Lower lobe of right lung (tissue), 2 donors: ENCODE data around the gene GPC6. TPM values are rescaled to one million over a fixed set of nuclear protein-coding genes. Genes with fewer than 3 reads are reported as not detected.

ENCODE experiments used
- ATAC-seq, 2 donors: fragments of 200-7000 bp; cut with Tn5 transposase; one replicate each; pipeline ENCODE4 v1.9.1; 2020 to 2022; ENCODE audit warnings: mild to moderate bottlenecking in 2 of 2, moderate library complexity in 2 of 2
- DNase-seq: peaks from one replicate; pipeline ENCODE4 v3.0.0-alpha.2; 2020
- H3K27ac ChIP-seq: fragments of 200-600 bp; one replicate; pipeline ENCODE4 v1.8.0; 2022
- H3K27me3 ChIP-seq: fragments of 200-600 bp; one replicate; pipeline ENCODE4 v1.8.0; 2022; ENCODE audit warnings: low read depth
- H3K36me3 ChIP-seq: fragments of 200-600 bp; one replicate; pipeline ENCODE4 v1.8.0; 2022; ENCODE audit warnings: mild to moderate bottlenecking
- H3K4me1 ChIP-seq: fragments of 200-600 bp; one replicate; pipeline ENCODE4 v1.8.0; 2022
- H3K4me3 ChIP-seq: fragments of 200-600 bp; one replicate; pipeline ENCODE4 v1.8.0; 2022; ENCODE audit warnings: mild to moderate bottlenecking
- H3K9me3 ChIP-seq: fragments of 200-600 bp; one replicate; pipeline ENCODE4 v1.8.0; 2022
- CTCF ChIP-seq: fragments of 200-600 bp; IDR thresholded peaks from one replicate; pipeline ENCODE4 v1.8.0; 2022; ENCODE audit warnings: antibody characterized with exemption, mild to moderate bottlenecking
- intact Hi-C: fragments of 100-400 bp; cut with DNase I; formaldehyde crosslinking; loops from one replicate; pipeline ENCODE4 v1.11.0; 2022
- total RNA-seq: library from RNA; stranded (reverse); fragmentation: NEBNext Ultra II Directional; extraction: Animal tissue kit (Norgen Biotek cat#: 25700); gene quantifications from one replicate; pipeline ENCODE4 v1.2.1, GENCODE V29; 2021
- donor health status: DM: no; HTN: yes; CAD: no; lungs with severe emphysema.

The GPC6 gene
- total RNA-seq, 1 donor from 2014 or later: 5.5 TPM

GRCh38 chr13:93286047-93286446, 59.4 kb downstream of the GPC6 start:
- H3K27me3 ChIP-seq: no peaks in the 10 kb centered on the region
- TF ChIP-seq CTCF: no peak
- no peak for ATAC-seq
- no peaks in the 10 kb centered on the region for H3K4me1 ChIP-seq
- H3K36me3 ChIP-seq: no peaks in the 10 kb centered on the region
- no peak for DNase-seq
- intact Hi-C loops: no loop called here
- H3K9me3 ChIP-seq: no peaks in the 10 kb centered on the region
- no peak overlapping the region for H3K27ac ChIP-seq
- no peak overlapping the region for H3K4me3 ChIP-seq

- Histone ChIP-seq H3K9me3 (no peaks in the 10 kb centered on the region), H3K27ac (no peak overlapping the region), H3K27me3 (no peaks in the 10 kb centered on the region), H3K36me3 (no peaks in the 10 kb centered on the region), H3K4me1 (no peaks in the 10 kb centered on the region), H3K4me3 (no peak overlapping the region)
- intact Hi-C loops: no loop called here
- ATAC-seq (no peak), DNase-seq (no peak)
- no peak for TF ChIP-seq CTCF
Observed at GRCh38 chr13:93289053-93289452, 62.4 kb downstream of the GPC6 start.

DNA sequence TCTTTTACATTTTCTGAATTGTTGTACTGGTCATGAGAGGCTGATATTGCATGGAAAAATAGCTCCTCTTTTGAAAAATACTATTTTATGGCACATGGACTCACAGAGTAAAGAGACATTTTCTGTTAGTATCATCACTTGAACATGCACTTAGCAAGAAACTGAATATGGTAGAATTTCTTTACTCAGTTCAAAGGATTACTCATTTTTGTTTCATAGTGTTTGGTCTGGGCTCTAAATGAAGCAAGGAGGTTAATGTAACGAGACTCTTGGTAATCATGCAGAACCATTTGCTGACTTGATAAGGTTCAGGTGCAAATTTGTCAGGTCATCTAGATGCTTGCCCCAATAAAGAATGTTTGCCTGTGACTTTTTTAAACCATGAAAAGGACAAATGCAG, 63.2 kb downstream of the GPC6 start:
- Histone ChIP-seq H3K4me1 (no peaks in the 10 kb centered on the region), H3K4me3 (no peak overlapping the region), H3K27ac (no peak overlapping the region), H3K9me3 (no peaks in the 10 kb centered on the region), H3K36me3 (no peaks in the 10 kb centered on the region), H3K27me3 (no peaks in the 10 kb centered on the region)
- TF ChIP-seq CTCF: no peak
- DNase-seq (no peak), ATAC-seq (no peak)
- intact Hi-C loops: no loop called here

- ATAC-seq (no peak), DNase-seq (no peak)
- no peak overlapping the region for H3K4me3 ChIP-seq
- TF ChIP-seq CTCF: no peak
- H3K9me3 ChIP-seq: no peaks in the 10 kb centered on the region
- H3K27me3 ChIP-seq: no peaks in the 10 kb centered on the region
- H3K4me1 ChIP-seq: no peaks in the 10 kb centered on the region
- H3K36me3 ChIP-seq: no peaks in the 10 kb centered on the region
- H3K27ac ChIP-seq: no peak overlapping the region
- intact Hi-C loops: no loop called here
Observed at GRCh38 chr13:93290503-93290902, 63.9 kb downstream of the GPC6 start.

GRCh38 chr13:93292366-93292765, 65.8 kb downstream of the GPC6 start:
- H3K27ac ChIP-seq: no peak overlapping the region
- TF ChIP-seq CTCF: no peak
- no peaks in the 10 kb centered on the region for H3K9me3 ChIP-seq
- no peaks in the 10 kb centered on the region for H3K27me3 ChIP-seq
- H3K4me1 ChIP-seq: no peaks in the 10 kb centered on the region
- ATAC-seq (no peak), DNase-seq (no peak)
- no peak overlapping the region for H3K4me3 ChIP-seq
- no peaks in the 10 kb centered on the region for H3K36me3 ChIP-seq
- intact Hi-C loops: no loop called here

GRCh38 chr13:93293710-93294109, 67.1 kb downstream of the GPC6 start:
- H3K9me3 ChIP-seq: no peaks in the 10 kb centered on the region

More at GRCh38 chr13:93293710-93294109, 67.1 kb downstream of the GPC6 start:
- H3K4me3 ChIP-seq: no peak overlapping the region
- ATAC-seq (no peak), DNase-seq (no peak)
- intact Hi-C loops: no loop called here
- H3K4me1 ChIP-seq: no peaks in the 10 kb centered on the region
- H3K27ac ChIP-seq: no peak overlapping the region
- H3K27me3 ChIP-seq: no peaks in the 10 kb centered on the region
- no peaks in the 10 kb centered on the region for H3K36me3 ChIP-seq
- TF ChIP-seq CTCF: no peak
